Measurements from ENCODE around the gene RAB6A.
A peak's percentile ranks its signal among the peaks of the same experiment; 100 is the strongest.
"Not testable (repeated sequence)": the region's sequence is repeated elsewhere in the genome, so short reads cannot be mapped to it uniquely, and the experiment has no call there.

RAB6A gene

GRCh38 chr11:73784080-73784634 lies 23.3 kb upstream of the RAB6A start:
- H3K9ac ChIP-seq (ENCODE audit: insufficient read length, low read depth): no peak overlapping the region
- no peak overlapping the region for H3K4me3 ChIP-seq (ENCODE audit: insufficient read length, low read depth)
- no peaks in the 10 kb centered on the region for H3K4me1 ChIP-seq (ENCODE audit: insufficient read depth, insufficient read length)
- H3K36me3 ChIP-seq (ENCODE audit: insufficient read depth, insufficient read length, low read length): no peaks in the 10 kb centered on the region
- TF ChIP-seq YY1 (IDR thresholded peaks at IDR 0.05; ENCODE audit: insufficient read depth, insufficient read length): no peak
- no peak for TF ChIP-seq SUZ12 (IDR thresholded peaks at IDR 0.05; ENCODE audit: extremely low read depth, insufficient read depth, insufficient read length)
- TF ChIP-seq ZNF274 (IDR thresholded peaks at IDR 0.05; ENCODE audit: low read depth, low read length): no peak
- H3K9me3 ChIP-seq (ENCODE audit: insufficient read depth, low read length): no peaks in the 10 kb centered on the region
- no peak for DNase-seq (ENCODE audit: low read depth, low spot score)
- H3K27me3 ChIP-seq (ENCODE audit: insufficient read depth, insufficient read length): no peaks in the 10 kb centered on the region

- no peak overlapping the region for H3K9ac ChIP-seq (ENCODE audit: insufficient read length, low read depth)
- no peaks in the 10 kb centered on the region for H3K27me3 ChIP-seq (ENCODE audit: insufficient read depth, insufficient read length)
- no peaks in the 10 kb centered on the region for H3K36me3 ChIP-seq (ENCODE audit: insufficient read depth, insufficient read length, low read length)
- DNase-seq (ENCODE audit: low read depth, low spot score): no peak
- H3K4me1 ChIP-seq (ENCODE audit: insufficient read depth, insufficient read length): no peaks in the 10 kb centered on the region
- TF ChIP-seq SUZ12 (IDR thresholded peaks at IDR 0.05; ENCODE audit: extremely low read depth, insufficient read depth, insufficient read length): no peak
- TF ChIP-seq YY1 (IDR thresholded peaks at IDR 0.05; ENCODE audit: insufficient read depth, insufficient read length): no peak
- TF ChIP-seq ZNF274 (IDR thresholded peaks at IDR 0.05; ENCODE audit: low read depth, low read length): no peak
- no peaks in the 10 kb centered on the region for H3K9me3 ChIP-seq (ENCODE audit: insufficient read depth, low read length)
- no peak overlapping the region for H3K4me3 ChIP-seq (ENCODE audit: insufficient read length, low read depth)
Measured at GRCh38 chr11:73783483-73784020, 22.7 kb upstream of the RAB6A start.

GRCh38 chr11:73781303-73781702 lies 20.4 kb upstream of the RAB6A start:
- TF ChIP-seq ZNF274 (IDR thresholded peaks at IDR 0.05; ENCODE audit: low read depth, low read length) (no peak), SUZ12 (IDR thresholded peaks at IDR 0.05; ENCODE audit: extremely low read depth, insufficient read depth, insufficient read length) (no peak), YY1 (IDR thresholded peaks at IDR 0.05; ENCODE audit: insufficient read depth, insufficient read length) (no peak)
- no peaks in the 10 kb centered on the region for H3K27me3 ChIP-seq (ENCODE audit: insufficient read depth, insufficient read length)
- H3K36me3 ChIP-seq (ENCODE audit: insufficient read depth, insufficient read length, low read length): no peaks in the 10 kb centered on the region
- H3K9ac ChIP-seq (ENCODE audit: insufficient read length, low read depth): no peak overlapping the region
- DNase-seq (ENCODE audit: low read depth, low spot score): no peak
- no peak overlapping the region for H3K4me3 ChIP-seq (ENCODE audit: insufficient read length, low read depth)
- no peaks in the 10 kb centered on the region for H3K9me3 ChIP-seq (ENCODE audit: insufficient read depth, low read length)
- no peaks in the 10 kb centered on the region for H3K4me1 ChIP-seq (ENCODE audit: insufficient read depth, insufficient read length)

GRCh38 chr11:73779084-73779902 lies 18.4 kb upstream of the RAB6A start:
- Histone ChIP-seq H3K4me3 (ENCODE audit: insufficient read length, low read depth) (peak overlapping the region; percentile 54), H3K9me3 (ENCODE audit: insufficient read depth, low read length) (no peaks in the 10 kb centered on the region), H3K27me3 (ENCODE audit: insufficient read depth, insufficient read length) (no peaks in the 10 kb centered on the region), H3K4me1 (ENCODE audit: insufficient read depth, insufficient read length) (no peaks in the 10 kb centered on the region), H3K36me3 (ENCODE audit: insufficient read depth, insufficient read length, low read length) (no peaks in the 10 kb centered on the region), H3K9ac (ENCODE audit: insufficient read length, low read depth) (peak overlapping the region; percentile 84)
- TF ChIP-seq ZNF274 (IDR thresholded peaks at IDR 0.05; ENCODE audit: low read depth, low read length) (no peak), YY1 (IDR thresholded peaks at IDR 0.05; ENCODE audit: insufficient read depth, insufficient read length) (peak; percentile 95)
- peak; percentile 97 for DNase-seq (ENCODE audit: low read depth, low spot score)

- H3K36me3 ChIP-seq (ENCODE audit: insufficient read depth, insufficient read length, low read length); H3K9me3 ChIP-seq (ENCODE audit: insufficient read depth, low read length); DNase-seq (ENCODE audit: low read depth, low spot score); H3K4me3 ChIP-seq (ENCODE audit: insufficient read length, low read depth); H3K27me3 ChIP-seq (ENCODE audit: insufficient read depth, insufficient read length); H3K4me1 ChIP-seq (ENCODE audit: insufficient read depth, insufficient read length); H3K9ac ChIP-seq (ENCODE audit: insufficient read length, low read depth): not testable (repeated sequence)
Measured at GRCh38 chr11:73770811-73771210, 9.9 kb upstream of the RAB6A start.

- no peaks in the 10 kb centered on the region for H3K27me3 ChIP-seq (ENCODE audit: insufficient read depth, insufficient read length)
- TF ChIP-seq YY1 (IDR thresholded peaks at IDR 0.05; ENCODE audit: insufficient read depth, insufficient read length) (no peak), SUZ12 (IDR thresholded peaks at IDR 0.05; ENCODE audit: extremely low read depth, insufficient read depth, insufficient read length) (no peak), ZNF274 (IDR thresholded peaks at IDR 0.05; ENCODE audit: low read depth, low read length) (no peak)
- no peaks in the 10 kb centered on the region for H3K9me3 ChIP-seq (ENCODE audit: insufficient read depth, low read length)
- no peak overlapping the region for H3K9ac ChIP-seq (ENCODE audit: insufficient read length, low read depth)
- H3K36me3 ChIP-seq (ENCODE audit: insufficient read depth, insufficient read length, low read length): no peaks in the 10 kb centered on the region
- no peaks in the 10 kb centered on the region for H3K4me1 ChIP-seq (ENCODE audit: insufficient read depth, insufficient read length)
- no peak for DNase-seq (ENCODE audit: low read depth, low spot score)
- H3K4me3 ChIP-seq (ENCODE audit: insufficient read length, low read depth): no peak overlapping the region
Measured at GRCh38 chr11:73766763-73767162, 5.9 kb upstream of the RAB6A start.

- H3K9me3 ChIP-seq (ENCODE audit: insufficient read depth, low read length): no peaks in the 10 kb centered on the region
- no peaks in the 10 kb centered on the region for H3K4me1 ChIP-seq (ENCODE audit: insufficient read depth, insufficient read length)
- DNase-seq (ENCODE audit: low read depth, low spot score): no peak
- H3K27me3 ChIP-seq (ENCODE audit: insufficient read depth, insufficient read length): no peaks in the 10 kb centered on the region
- TF ChIP-seq YY1 (IDR thresholded peaks at IDR 0.05; ENCODE audit: insufficient read depth, insufficient read length) (no peak), ZNF274 (IDR thresholded peaks at IDR 0.05; ENCODE audit: low read depth, low read length) (no peak), SUZ12 (IDR thresholded peaks at IDR 0.05; ENCODE audit: extremely low read depth, insufficient read depth, insufficient read length) (no peak)
- H3K36me3 ChIP-seq (ENCODE audit: insufficient read depth, insufficient read length, low read length): no peaks in the 10 kb centered on the region
- no peak overlapping the region for H3K9ac ChIP-seq (ENCODE audit: insufficient read length, low read depth)
- H3K4me3 ChIP-seq (ENCODE audit: insufficient read length, low read depth): no peak overlapping the region
Measured at GRCh38 chr11:73762732-73763131, 1.9 kb upstream of the RAB6A start.
